ENCODE results near the gene MAN1A1. TPM values are rescaled to one million over a fixed set of nuclear protein-coding genes. Genes with fewer than 3 reads are reported as not detected.

MAN1A1 gene
- total and polyA plus RNA-seq, 2 of the 8 experiments (the other 6 are each of a cell fraction or from before 2014, with no cell fraction given), result 1.8 to 5.4 TPM

- H3K4me3 ChIP-seq (ENCODE audit: extremely low read depth in 1 of 4, insufficient read depth in 2 of 4, low read depth in 3 of 4, low read length in 4 of 4), result no peak overlapping the region
- no peaks in the 10 kb centered on the region for H3K79me2 ChIP-seq (ENCODE audit: control insufficient read depth in 1 of 2, insufficient read depth in 2 of 2, low read length in 2 of 2)
- H2AFZ ChIP-seq (ENCODE audit: low read length), result no peak overlapping the region
- H3K23me2 ChIP-seq (ENCODE audit: low read depth, low read length), result no peaks in the 10 kb centered on the region
- H3K27me3 ChIP-seq (replicated peaks in 1 of 4; ENCODE audit: control insufficient read depth in 3 of 4, extremely low read depth in 1 of 4, insufficient read depth in 3 of 4, low read length in 3 of 4), result no peaks in the 10 kb centered on the region
- H4K5ac ChIP-seq (ENCODE audit: insufficient read length, low read depth, low read length), result no peak overlapping the region
- CTCF ChIA-PET (ENCODE audit: partially characterized antibody), result interaction anchor here (1.0 kb wide), 1 partner anchor 9 kb away, joined by 3 read pairs; no protein-coding TSS in a partner anchor
- H3K4me2 ChIP-seq (ENCODE audit: insufficient read depth in 1 of 2, low read depth in 2 of 2, low read length in 2 of 2), result no peak overlapping the region
- H3K4me1 ChIP-seq (replicated peaks in 1 of 4; ENCODE audit: control insufficient read depth in 3 of 4, insufficient read depth in 4 of 4, low read length in 3 of 4), result no peaks in the 10 kb centered on the region
- H4K91ac ChIP-seq (replicated peaks; ENCODE audit: insufficient read length, low read length), result no peak overlapping the region
- no peak overlapping the region for H2BK20ac ChIP-seq (ENCODE audit: low read length)
- H3K23ac ChIP-seq (ENCODE audit: insufficient read length), result no peak overlapping the region
- no peak overlapping the region for H3K9ac ChIP-seq (replicated peaks in 1 of 4; ENCODE audit: extremely low read depth in 1 of 4, low read depth in 3 of 4, low read length in 3 of 4)
- no peak overlapping the region for H2BK5ac ChIP-seq (ENCODE audit: low read depth, low read length)
- H2BK12ac ChIP-seq (ENCODE audit: low read depth, low read length), result no peak overlapping the region
- H2BK120ac ChIP-seq (replicated peaks; ENCODE audit: low read depth, low read length), result no peak overlapping the region
- no peak overlapping the region for H3K27ac ChIP-seq (ENCODE audit: low read depth, low read length)
- 86% methylated on average over 2 of the region's 2 CpGs; no CpG with 5 or more reads in 1 of the 2 experiments for WGBS, 2 experiments (ENCODE audit: extremely low coverage in 1 of 2, insufficient coverage in 1 of 2, insufficient read length in 1 of 2, insufficient replicate concordance in 2 of 2, low coverage in 1 of 2, low lambda C conversion rate in 2 of 2, missing lambda C conversion rate in 1 of 2)
- H3K56ac ChIP-seq (replicated peaks; ENCODE audit: insufficient read length, low read depth, low read length), result no peak overlapping the region
- no peaks in the 10 kb centered on the region for H3K9me3 ChIP-seq (ENCODE audit: insufficient read depth in 2 of 2, low read depth in 1 of 2, low read length in 1 of 2)
- DNase-seq (ENCODE audit: low read depth in 1 of 2, low spot score in 2 of 2) (no peak), FAIRE-seq (no peak)
- POLR2A ChIA-PET (ENCODE audit: partially characterized antibody), result no interaction called here
- H4K20me1 ChIP-seq (replicated peaks in 1 of 2; ENCODE audit: control insufficient read depth in 1 of 2, insufficient read depth in 2 of 2, low read length in 2 of 2), result no peaks in the 10 kb centered on the region
- no peaks in the 10 kb centered on the region for H3K79me1 ChIP-seq (ENCODE audit: low read depth, low read length)
- no peaks in the 10 kb centered on the region for H3K36me3 ChIP-seq (ENCODE audit: control insufficient read depth in 2 of 4, insufficient read depth in 4 of 4, low read length in 3 of 4)
- no peak overlapping the region for H3K18ac ChIP-seq (ENCODE audit: extremely low read depth, low read length)
- H3K14ac ChIP-seq (ENCODE audit: insufficient read length), result no peak overlapping the region
- no peak overlapping the region for H2AK5ac ChIP-seq (ENCODE audit: low read depth, low read length)
- no peak overlapping the region for H3K4ac ChIP-seq (replicated peaks; ENCODE audit: insufficient read length, low read depth, low read length)
- no peak overlapping the region for H4K8ac ChIP-seq (ENCODE audit: extremely low read depth, insufficient read depth, low read length)
- H2BK15ac ChIP-seq (ENCODE audit: low read length), result no peak overlapping the region
- no peak for TF ChIP-seq BRCA1 (IDR thresholded peaks at IDR 0.05; ENCODE audit: low read depth, low read length)
- TF ChIP-seq GTF2F1 (IDR thresholded peaks at IDR 0.05; ENCODE audit: borderline replicate concordance, low read depth, low read length), result no peak
- TF ChIP-seq RXRA (IDR thresholded peaks at IDR 0.05; ENCODE audit: insufficient read depth, low read depth, low read length), result no peak
- no peak for TF ChIP-seq HDAC6 (IDR thresholded peaks at IDR 0.05; ENCODE audit: low read depth, low read length)
- TF ChIP-seq CHD1 (IDR thresholded peaks at IDR 0.05; ENCODE audit: low read depth, low read length), result no peak
- no peak for TF ChIP-seq JUN (IDR thresholded peaks at IDR 0.05; ENCODE audit: low read depth, low read length)
- no peak for TF ChIP-seq KDM5A (IDR thresholded peaks at IDR 0.05; ENCODE audit: low read length)
- TF ChIP-seq ATF3 (IDR thresholded peaks at IDR 0.05; ENCODE audit: insufficient read depth, low read depth, low read length), result no peak
- no peak for TF ChIP-seq TEAD4 (IDR thresholded peaks at IDR 0.05; ENCODE audit: low read depth, low read length)
- TF ChIP-seq SIX5 (IDR thresholded peaks at IDR 0.05; ENCODE audit: low read depth, low read length), result no peak
- TF ChIP-seq RAD21 (IDR thresholded peaks at IDR 0.05 in 1 of 2, conservative IDR thresholded peaks at IDR 0.05 in 1 of 2; ENCODE audit: low read depth in 2 of 2, low read length in 2 of 2), result no peak
- no peak for TF ChIP-seq ZNF274 (IDR thresholded peaks at IDR 0.05; ENCODE audit: borderline replicate concordance, extremely low read depth, low read length)
- no peak for TF ChIP-seq USF2 (IDR thresholded peaks at IDR 0.05; ENCODE audit: low read length)
- TF ChIP-seq POLR2AphosphoS5 (IDR thresholded peaks at IDR 0.05; ENCODE audit: low read depth, low read length), result no peak
Measured at GRCh38 chr6:119250036-119250435, 99.5 kb downstream of the MAN1A1 start.
